ENCODE data around the gene CCR5AS.

The CCR5AS gene

GRCh38 chr3:46324036-46324435 is 82.8 kb downstream of the CCR5AS start:
- no peak overlapping the region for H3K4me3 Mint-ChIP-seq
- WGBS (ENCODE audit: extremely low coverage, insufficient read length, low lambda C conversion rate): no CpG with 5 or more reads among the region's 2 CpGs

More at GRCh38 chr3:46324036-46324435, 82.8 kb downstream of the CCR5AS start:
- Histone ChIP-seq H3K4ac (ENCODE audit: low read depth, low read length) (no peak overlapping the region), H3K9ac (ENCODE audit: extremely low read depth, insufficient read length, low read length) (no peak overlapping the region), H2BK5ac (ENCODE audit: insufficient read length, low read length) (no peak overlapping the region), H3K18ac (ENCODE audit: insufficient read length, low read depth, low read length) (no peak overlapping the region), H3K79me1 (ENCODE audit: insufficient read depth, low read depth, low read length, poor library complexity, severe bottlenecking) (no peaks in the 10 kb centered on the region), H4K20me1 (ENCODE audit: control insufficient read depth, insufficient read depth, insufficient read length) (no peaks in the 10 kb centered on the region), H3K27ac (ENCODE audit: insufficient read length, low read depth, low read length) (no peak overlapping the region), H3K27me3 (ENCODE audit: insufficient read depth, low read length) (no peaks in the 10 kb centered on the region; the same call in 1 of the 2 replicates), H4K8ac (replicated peaks; ENCODE audit: insufficient read length, low read depth, low read length) (no peak overlapping the region), H3T11ph (ENCODE audit: low read length) (no peak overlapping the region), H2AK5ac (ENCODE audit: insufficient read length, low read length) (no peak overlapping the region), H3K79me2 (ENCODE audit: insufficient read depth, low read length) (no peaks in the 10 kb centered on the region), H3K23ac (ENCODE audit: insufficient read length, low read depth, low read length) (no peak overlapping the region), H3K56ac (ENCODE audit: insufficient read length, low read depth, low read length) (no peak overlapping the region), H2AFZ (ENCODE audit: low read length) (no peak overlapping the region), H4K5ac (ENCODE audit: insufficient read length, low read depth, low read length) (no peak overlapping the region), H4K91ac (ENCODE audit: insufficient read length, low read depth, low read length) (no peak overlapping the region), H3K14ac (ENCODE audit: insufficient read depth, low read length) (no peak overlapping the region), H3K4me2 (ENCODE audit: insufficient read depth, insufficient read length, low read length) (no peak overlapping the region), H3K4me1 (ENCODE audit: insufficient read depth, low read length) (no peaks in the 10 kb centered on the region), H2BK12ac (ENCODE audit: insufficient read length, low read depth, low read length) (no peak overlapping the region), H3K23me2 (ENCODE audit: insufficient read length, low read depth, low read length, poor library complexity, severe bottlenecking) (no peaks in the 10 kb centered on the region), H2BK20ac (ENCODE audit: low read depth, low read length, poor library complexity, severe bottlenecking) (no peak overlapping the region), H2BK120ac (ENCODE audit: low read depth, low read length, poor library complexity, severe bottlenecking) (no peak overlapping the region), H3K9me3 (ENCODE audit: control insufficient read depth, low read depth, low read length) (no peaks in the 10 kb centered on the region), H2BK15ac (ENCODE audit: low read depth, low read length) (no peak overlapping the region)
- H3K4me1 Mint-ChIP-seq: no peaks in the 10 kb centered on the region
- TF ChIP-seq, protein P1, sequence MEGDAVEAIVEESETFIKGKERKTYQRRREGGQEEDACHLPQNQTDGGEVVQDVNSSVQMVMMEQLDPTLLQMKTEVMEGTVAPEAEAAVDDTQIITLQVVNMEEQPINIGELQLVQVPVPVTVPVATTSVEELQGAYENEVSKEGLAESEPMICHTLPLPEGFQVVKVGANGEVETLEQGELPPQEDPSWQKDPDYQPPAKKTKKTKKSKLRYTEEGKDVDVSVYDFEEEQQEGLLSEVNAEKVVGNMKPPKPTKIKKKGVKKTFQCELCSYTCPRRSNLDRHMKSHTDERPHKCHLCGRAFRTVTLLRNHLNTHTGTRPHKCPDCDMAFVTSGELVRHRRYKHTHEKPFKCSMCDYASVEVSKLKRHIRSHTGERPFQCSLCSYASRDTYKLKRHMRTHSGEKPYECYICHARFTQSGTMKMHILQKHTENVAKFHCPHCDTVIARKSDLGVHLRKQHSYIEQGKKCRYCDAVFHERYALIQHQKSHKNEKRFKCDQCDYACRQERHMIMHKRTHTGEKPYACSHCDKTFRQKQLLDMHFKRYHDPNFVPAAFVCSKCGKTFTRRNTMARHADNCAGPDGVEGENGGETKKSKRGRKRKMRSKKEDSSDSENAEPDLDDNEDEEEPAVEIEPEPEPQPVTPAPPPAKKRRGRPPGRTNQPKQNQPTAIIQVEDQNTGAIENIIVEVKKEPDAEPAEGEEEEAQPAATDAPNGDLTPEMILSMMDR (conservative IDR thresholded peaks at IDR 0.05): no peak
- peaks cover 8% of the 10 kb centered on the region for H3K27me3 Mint-ChIP-seq (ENCODE audit: low read depth)
- H3K9me3 Mint-ChIP-seq: peaks cover 6 to 9% of the 10 kb centered on the region in 2 experiments; a peak in 3 of 5 replicates
- H3K27ac Mint-ChIP-seq: no peak overlapping the region
- H3K36me3 Mint-ChIP-seq (ENCODE audit: insufficient read depth in 1 of 3, low read depth in 3 of 3): no peaks in the 10 kb centered on the region
- no peak for DNase-seq
